UCSD-AML1 (cell line): ENCODE data around the gene MYLK2.

Experiments used
- DNase-seq: peaks from one replicate; lab custom pipeline; 2025; ENCODE audit not compliant: unreplicated experiment; lab: John Stamatoyannopoulos, UW

Gene MYLK2

GRCh38 chr20:31851240-31851955 is 32.2 kb downstream of the MYLK2 start:
- DNase-seq: no peak

- no peak for DNase-seq
Measured at GRCh38 chr20:31853481-31853880, 34.3 kb downstream of the MYLK2 start.

GRCh38 chr20:31856516-31856915 is 37.4 kb downstream of the MYLK2 start:
- DNase-seq: no peak

GRCh38 chr20:31857861-31858759 is 39.0 kb downstream of the MYLK2 start:
- no peak for DNase-seq

- no peak for DNase-seq
Measured at GRCh38 chr20:31858760-31859083, 39.6 kb downstream of the MYLK2 start.

GRCh38 chr20:31859266-31859997 is 40.3 kb downstream of the MYLK2 start:
- no peak for DNase-seq

- no peak for DNase-seq
Measured at GRCh38 chr20:31859998-31860380, 40.8 kb downstream of the MYLK2 start.

- DNase-seq: no peak
Measured at GRCh38 chr20:31860390-31861134, 41.4 kb downstream of the MYLK2 start.

- no peak for DNase-seq
Measured at GRCh38 chr20:31861135-31861384, 41.9 kb downstream of the MYLK2 start.

- peak; percentile 69 for DNase-seq
Measured at GRCh38 chr20:31861385-31862156, 42.4 kb downstream of the MYLK2 start.

- DNase-seq: no peak
Measured at GRCh38 chr20:31862157-31862470, 43.0 kb downstream of the MYLK2 start.

GRCh38 chr20:31862506-31862905 is 43.4 kb downstream of the MYLK2 start:
- no peak for DNase-seq

- DNase-seq: no peak
Measured at GRCh38 chr20:31863296-31864085, 44.3 kb downstream of the MYLK2 start.

- no peak for DNase-seq
Measured at GRCh38 chr20:31864521-31865400, 45.6 kb downstream of the MYLK2 start.

- no peak for DNase-seq
Measured at GRCh38 chr20:31866221-31866620, 47.1 kb downstream of the MYLK2 start.

GRCh38 chr20:31868853-31869672 is 49.9 kb downstream of the MYLK2 start:
- DNase-seq: no peak

- no peak for DNase-seq
Measured at GRCh38 chr20:31869673-31869941, 50.5 kb downstream of the MYLK2 start.

- no peak for DNase-seq
Measured at GRCh38 chr20:31869942-31870725, 51.0 kb downstream of the MYLK2 start, which contains the start of the genes DUSP15 and TTLL9. DUSP15 (minus strand) TSS chr20:31870527; CDS start chr20:31870337, 190 bp downstream. TTLL9 (plus strand) TSS chr20:31870634; CDS start chr20:31871127, 493 bp downstream.
